Activated CD4-positive, CD25-positive, alpha-beta regulatory T cell (primary cell): ENCODE measurements around the gene FRMD4A.
"Not testable (repeated sequence)": the region's sequence is repeated elsewhere in the genome, so short reads cannot be mapped to it uniquely, and the experiment has no call there.

Experiments used
- DNase-seq, 4 experiments: peaks; one replicate each; lab custom pipeline; 2025; lab: John Stamatoyannopoulos, UW

FRMD4A gene

DNA sequence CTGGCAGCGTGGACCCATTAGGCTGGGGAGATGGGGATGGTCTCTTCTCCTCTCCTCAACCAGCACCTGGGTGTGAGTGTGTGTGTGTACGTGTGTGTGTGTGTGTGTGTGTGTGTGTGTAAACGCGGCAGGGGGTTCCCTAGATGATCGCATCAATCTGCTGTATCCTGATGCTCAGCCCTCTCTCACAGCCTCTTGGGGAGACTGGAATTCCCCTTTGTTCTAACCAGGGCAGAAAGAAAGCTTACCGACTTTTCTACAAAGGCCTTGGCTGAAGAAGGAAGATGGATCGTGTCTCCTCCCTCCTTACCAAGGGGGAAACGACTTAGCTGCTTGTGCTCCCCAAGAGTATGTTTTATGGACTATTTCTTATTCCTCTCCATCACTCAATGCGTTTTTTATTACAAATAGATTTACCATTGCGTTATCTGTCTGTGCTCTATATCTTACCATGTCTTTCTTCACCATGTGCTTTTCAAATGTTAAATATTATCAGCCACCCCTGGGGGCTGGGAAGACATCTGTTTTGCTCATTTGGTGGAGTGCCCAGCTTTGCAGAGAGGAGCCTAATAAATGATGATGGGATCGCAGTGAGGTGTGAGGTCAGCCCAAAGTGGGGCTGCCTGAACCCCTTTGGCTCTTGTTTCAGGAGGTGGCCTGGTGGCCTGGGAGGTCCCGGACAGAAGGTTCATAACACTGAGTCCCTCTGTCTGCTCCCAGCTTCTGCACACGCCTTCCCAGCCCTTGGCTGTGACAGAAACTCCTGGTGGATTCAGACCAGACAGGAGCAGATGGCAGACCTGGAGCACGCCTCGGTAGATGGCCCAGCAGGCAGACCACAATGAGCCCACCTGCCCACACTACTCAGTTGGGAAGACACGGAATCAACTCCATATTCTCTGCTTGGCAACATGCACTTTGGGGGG, 481.9 kb downstream of the FRMD4A start:
- DNase-seq = no peak

DNA sequence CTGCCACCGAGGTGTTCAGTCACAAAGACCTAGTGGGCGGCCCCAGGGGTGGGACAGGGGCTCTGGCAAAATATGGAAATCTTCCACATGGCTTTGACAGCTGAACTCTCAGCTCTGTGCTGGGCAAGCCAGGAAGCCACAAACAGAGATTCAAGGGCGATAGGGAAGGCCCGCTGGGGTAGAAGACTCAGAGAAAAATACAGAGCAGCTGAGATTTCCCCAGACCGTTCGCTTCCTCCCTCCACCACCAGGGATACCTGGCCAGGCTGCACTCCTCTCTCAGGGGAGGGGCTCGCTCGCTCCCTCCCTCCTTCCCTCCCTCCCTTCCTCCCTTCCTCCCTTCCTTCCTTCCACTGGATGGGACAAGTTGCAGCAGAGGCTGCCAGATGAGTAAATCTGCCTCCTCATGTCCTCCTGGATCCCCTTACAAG, 483.5 kb downstream of the FRMD4A start:
- DNase-seq = no peak

DNA sequence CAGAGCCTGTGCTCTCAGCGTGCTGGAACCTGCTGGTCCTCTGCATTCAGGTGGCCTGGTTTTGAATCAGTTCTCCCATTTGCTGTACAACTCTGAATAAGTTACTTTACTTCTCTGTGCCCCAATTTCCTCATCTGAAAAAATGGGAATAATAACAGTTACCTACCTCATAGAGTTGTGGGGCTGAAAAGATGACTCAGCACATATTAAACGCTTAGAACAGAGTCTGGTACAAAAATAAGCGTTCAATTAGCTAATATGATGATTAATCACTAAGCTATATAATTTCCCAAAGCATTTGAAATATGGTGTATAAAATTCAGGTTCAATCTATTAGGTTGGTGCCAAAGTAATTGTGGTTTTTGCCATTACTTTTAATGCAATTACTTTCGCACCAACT, 484.8 kb downstream of the FRMD4A start:
- no peak for DNase-seq

DNA sequence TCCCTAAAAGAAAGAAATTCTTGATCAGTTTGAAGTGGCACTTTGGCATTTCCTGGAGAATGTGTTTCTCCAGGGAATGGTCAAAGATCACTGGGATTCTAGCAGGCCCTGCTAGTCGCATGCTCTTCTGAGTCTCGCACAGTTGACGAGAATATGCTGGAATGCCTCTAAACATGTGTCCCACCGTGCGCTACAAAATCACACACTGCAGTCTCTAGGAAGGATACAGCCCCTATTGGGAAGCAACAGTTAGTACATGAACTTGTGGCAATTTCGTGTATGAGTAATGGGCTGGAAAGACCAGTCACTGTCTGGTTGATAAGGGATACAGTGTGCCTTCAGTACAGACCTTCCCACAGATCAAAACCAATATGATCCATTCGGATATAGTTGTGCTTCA, 486.1 kb downstream of the FRMD4A start:
- no peak for DNase-seq

DNA sequence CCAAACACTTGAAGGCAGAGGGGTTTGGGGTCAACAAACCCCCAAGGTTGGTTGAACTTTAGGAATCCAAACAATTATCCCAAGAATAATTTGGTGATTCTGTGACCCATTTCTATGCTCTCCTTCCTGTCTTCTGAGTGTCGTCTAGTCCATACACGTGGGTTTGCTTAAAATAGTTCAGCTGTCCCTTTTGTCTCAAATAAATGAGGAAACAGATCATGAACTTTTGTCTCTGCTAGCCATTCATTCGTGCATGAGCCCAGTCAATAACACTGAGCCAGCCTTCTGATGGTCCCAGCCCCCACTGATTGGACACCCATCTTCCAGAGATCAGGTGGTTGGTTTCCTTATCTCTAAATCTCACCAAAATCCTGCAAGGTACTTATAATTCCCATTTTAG, 488.6 kb downstream of the FRMD4A start:
- no peak for DNase-seq

DNA sequence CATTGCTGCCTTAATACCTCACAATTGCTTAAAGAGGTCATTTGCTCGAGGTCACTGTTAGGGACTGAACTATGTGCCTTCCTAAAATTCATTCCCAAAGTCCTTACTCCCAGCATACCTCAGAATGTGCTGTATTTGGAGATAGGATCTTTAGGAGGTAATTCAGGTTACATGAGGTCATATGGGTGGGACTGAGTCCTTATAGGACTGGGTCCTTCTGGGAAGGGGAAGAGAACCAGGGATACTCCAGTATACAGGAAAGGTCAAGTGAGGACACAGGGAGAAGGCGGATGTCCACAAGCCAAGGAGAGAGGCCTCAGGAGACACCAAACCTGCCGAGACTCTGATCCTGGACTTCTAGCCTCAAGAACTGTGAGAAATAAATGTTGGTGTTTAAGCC, 490.7 kb downstream of the FRMD4A start:
- DNase-seq = no peak

DNA sequence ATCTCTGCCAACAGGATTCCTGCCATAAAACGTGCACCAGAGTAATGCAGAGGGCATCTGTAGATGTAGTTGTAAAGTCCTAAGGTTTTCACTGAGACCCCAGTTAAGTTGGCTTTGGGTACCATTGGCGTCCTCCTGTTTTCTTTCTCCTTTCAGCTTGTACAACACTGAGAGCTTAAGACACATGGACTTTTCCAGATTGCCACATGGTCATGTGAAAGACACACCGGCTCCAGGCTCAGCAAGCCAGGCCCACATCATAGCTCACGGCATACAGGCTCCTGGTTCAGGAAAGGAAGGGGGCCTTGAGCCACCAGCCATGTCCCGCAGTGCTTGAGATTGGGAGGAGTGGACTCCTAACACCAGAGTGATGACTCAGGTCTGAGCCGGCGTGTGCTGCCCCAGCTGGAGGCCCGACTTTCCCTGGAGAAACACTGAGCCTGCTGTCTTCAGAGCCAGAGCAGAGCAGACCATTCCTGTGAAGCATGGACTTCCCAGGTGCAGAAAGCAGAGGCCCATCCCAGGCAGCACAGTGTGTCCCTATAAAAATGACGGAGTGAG, 491.2 kb downstream of the FRMD4A start:
- no peak for DNase-seq

DNA sequence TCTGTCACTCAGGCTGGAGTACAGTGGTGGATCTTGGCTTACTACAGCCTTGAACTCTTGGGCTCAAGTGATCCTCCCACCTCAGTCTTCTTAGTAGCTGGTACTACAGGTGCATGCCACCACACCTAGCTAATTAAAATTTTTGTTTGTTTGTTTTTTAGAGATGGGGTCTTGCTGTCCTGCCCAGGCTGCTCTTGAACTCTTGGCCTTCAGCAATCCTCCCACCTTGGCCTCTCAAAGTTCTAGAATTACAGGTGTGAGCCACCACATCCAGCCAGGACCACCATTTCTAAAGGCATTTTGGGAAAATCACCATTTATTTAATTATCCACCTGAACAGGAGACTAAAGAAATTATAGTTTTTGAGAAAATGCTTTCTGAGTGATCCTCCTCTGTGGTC, 491.7 kb downstream of the FRMD4A start:
- no peak for DNase-seq

DNA sequence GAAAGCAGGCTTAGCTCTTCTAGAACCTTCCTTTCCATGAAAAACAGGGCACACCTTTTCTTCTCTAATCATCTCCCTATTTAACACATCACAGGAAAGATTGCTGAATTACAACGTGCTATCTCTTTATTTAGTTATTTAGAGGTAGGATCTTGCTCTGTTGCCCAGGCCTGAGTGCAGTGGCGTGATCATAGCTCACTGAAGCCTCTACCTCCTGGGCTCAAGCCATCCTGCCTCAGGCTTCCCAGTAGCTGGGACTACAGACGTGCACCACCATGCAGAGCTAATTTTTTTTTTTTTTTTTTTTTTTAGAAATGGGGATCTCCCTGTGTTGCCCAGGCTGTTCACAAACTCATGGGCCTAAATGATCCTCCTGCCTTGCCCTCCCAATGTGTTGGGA, 492.8 kb downstream of the FRMD4A start:
- no peak for DNase-seq

DNA sequence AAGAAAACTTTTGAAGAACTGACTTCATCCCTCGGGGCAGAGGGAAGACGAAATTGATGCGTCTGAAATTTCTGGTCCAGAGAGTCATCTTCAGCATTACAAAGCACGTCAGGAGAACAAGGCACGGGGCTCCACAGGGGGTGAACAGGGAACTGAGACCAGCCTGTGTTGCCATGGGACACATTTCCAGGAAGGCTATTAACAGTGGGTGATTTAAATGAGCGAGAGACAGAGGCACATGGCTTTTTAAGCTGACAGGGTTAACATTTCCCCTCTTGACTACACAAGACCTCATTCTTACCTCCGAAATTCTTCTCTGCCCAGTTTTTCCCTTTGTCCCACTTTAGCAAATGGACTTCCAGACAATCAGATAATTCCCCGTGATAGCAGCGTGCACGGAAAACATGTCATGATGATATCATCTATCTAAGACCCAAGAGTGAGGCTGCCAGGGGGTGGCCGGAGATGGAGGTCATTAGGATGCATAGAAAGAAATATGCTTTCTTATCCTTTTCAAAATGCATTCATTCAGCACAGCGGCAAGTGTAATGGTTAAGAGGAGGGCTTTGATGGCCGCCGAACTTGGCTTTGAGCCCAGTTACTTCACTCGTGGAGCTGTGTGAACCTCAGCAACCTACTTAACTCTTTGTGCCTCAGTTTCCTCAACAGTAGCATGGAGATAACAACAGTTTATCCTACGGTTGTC, 496.0 kb downstream of the FRMD4A start:
- no peak for DNase-seq

DNA sequence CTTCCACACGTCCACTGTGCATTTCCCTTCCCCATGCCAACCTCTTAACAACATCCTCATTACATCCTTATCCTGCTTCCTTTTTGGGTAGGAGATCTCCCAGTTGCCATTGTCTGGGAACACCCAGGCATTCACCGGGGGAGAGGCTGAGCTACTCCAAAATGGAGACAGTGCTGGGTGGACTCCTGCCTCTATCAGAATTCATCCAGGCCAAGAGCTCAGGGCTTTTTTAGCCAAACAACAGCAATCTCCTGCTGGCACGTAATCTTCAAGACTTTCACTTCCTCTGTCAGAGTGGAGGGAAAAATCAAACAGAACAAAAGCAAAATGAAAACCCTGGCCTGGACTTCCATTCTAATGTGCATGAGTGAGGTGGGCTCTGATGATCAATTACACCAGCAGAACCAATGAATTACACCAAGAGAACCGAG, 499.0 kb downstream of the FRMD4A start:
- DNase-seq = no peak

DNA sequence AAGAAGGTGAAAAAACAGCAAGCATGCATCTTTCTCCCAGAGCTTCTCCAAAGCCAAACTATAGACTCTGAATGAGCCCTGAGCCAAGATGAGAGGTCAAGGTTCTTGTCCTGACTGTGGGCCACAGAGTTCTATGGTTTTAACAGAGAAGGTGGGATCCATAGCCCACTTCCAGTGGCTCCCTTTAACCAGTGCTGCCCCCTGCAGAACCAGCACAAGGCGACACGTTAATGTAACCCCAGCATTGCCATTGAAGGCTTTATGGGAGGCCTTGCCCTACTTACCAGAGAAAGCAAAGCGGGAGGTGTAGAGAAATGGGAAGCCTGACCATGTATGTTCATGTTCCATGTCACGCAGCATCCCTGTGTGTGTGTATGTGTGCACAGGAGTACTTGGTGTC, 500.3 kb downstream of the FRMD4A start:
- DNase-seq = no peak

DNA sequence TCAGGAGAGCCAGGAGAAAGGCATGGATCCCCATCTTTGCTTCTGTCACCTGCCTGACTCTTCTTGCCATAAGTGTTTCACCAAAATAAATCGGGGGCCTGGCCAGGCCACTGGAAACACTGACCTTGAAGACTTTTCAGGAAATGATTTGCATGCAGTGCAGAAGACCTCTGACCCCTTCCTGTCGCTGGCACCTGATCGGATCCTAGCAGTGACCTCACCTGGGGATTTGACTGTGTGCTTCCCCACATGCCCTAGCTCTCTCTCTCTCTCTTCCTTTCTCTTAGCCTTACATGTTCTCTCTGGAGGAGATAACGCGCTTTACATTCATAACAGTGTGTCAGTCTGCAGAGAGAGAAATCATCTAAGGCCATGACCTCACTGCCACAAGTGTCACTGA, 500.9 kb downstream of the FRMD4A start:
- DNase-seq = no peak

DNA sequence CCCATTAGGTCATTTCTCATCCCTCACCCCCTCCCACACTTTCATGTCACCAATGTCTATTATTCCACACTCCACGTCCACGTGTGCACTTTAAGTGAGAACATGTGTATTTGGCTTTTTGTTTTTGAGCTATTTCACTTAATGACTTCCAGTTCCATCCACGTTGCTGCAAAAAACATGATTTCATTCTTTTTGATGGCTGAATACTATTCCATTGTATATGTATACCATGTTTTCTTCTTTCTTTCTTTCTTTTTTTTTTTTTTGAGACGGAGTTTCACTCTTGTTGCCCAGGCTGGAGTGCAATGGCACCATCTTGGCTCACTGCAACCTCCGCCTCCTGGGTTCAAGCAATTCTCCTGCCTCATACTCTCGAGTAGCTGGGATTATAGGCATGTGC, 502.4 kb downstream of the FRMD4A start:
- not testable (repeated sequence) for DNase-seq

DNA sequence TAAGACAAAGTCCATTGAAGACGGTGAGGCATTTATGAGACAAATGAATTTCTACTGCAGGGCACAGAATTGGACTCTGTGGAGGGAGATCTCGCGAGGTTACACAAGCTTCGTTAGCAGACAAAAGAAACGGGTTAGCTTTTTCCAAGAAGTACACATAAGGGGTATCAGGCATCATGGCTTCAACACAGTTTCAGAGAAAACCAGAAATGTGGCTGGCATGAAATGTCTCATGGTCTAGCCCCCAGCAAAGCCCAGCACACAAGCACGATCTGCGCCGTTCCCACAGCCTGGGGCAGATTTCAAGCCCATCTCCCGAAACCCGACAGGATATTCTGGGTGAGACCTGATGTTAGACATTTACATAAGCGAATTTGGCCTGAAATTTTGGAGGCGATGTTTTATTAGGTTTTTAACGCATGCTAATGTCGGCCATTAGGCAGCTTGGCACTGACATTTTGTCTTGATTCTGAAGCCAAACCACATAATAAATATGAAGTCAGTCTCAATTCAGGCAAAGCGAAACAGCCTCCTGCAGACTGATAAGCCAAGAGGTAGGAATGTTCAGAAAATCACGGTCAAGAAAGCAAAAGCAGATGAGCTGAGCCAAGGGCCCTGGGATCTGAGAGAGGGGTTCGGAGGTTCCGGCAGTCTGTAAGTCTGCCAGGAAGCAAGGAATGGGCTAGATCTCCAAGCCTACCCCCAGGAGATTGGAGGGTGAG, 503.5 kb downstream of the FRMD4A start:
- no peak for DNase-seq

DNA sequence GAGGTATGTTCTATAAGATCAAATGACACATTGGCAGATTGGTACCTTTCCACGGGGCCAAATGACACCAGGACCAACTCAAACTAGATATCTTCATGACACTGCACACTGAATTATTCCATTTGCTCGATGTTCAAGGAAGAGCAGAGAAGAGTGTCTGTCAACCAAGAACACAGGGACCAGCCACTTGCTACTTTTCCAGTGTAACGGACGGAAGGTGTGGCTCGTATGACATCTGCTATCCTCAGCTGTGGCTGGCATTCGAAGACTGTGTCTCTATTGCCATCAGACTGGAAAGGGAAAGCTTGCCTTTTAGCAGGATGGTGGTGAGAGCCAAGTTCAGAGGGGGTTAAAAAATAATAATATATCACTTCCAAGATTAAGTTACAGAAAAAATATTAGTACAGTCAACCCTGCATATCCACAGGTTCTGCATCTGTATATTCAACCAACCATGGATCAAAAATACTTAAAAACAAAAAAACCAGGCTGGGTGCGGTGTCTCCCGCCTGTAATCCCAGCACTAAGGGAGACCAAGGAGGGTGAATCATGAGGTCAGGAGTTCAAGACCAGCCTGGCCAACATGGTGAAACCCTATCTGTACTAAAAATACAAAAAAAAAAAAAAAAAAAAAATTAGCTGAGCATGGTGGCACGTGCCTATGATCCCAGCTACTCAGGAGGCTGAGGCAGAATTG, 506.9 kb downstream of the FRMD4A start:
- DNase-seq = no peak

DNA sequence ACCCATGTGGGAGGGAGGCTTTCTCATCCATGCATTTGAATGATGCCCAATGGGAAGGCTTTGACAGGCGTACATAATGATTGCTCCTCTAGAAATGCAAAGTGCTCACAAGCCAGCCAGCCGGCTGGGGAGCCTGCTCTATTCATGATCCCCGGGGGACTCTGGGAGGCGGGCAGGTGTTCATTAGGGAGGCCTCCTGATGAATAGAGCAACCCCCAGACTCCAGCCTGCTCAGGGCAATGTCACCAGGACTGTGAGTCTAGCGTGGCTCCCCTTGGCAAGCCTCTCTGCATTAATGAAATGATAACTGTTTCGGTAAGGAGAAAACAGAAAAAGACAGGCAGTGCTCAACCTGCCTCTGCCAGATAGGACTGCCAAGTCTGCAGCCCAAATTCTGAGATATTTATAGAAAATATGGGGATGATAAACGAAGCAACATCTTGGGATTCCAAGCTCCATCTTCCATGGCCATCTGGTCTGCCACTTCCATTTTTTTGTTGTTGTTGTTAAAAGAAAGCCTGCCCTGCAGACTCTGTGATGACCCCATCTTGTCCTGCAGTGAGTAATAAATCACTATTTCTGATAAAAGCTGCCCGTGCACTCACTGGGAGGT, 507.5 kb downstream of the FRMD4A start:
- no peak for DNase-seq

DNA sequence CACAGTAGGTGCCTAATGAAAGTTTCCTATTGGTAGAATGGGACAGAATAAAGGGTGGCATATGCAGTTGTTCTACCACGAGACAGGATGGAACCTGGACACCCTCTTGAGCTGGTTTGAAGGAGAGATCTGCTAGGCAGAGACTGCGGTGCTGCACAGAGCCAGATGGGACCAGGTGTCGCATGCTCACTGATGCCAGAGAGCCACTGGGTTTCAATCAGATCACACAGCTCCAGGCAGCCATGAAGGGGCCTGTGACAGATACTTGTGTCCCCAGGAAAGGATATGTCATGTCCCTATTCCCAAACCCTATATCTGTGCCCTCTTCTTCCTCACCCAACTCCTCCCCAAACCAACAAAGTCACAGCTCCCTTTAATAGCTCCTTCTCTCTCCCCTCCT, 508.2 kb downstream of the FRMD4A start:
- no peak for DNase-seq

DNA sequence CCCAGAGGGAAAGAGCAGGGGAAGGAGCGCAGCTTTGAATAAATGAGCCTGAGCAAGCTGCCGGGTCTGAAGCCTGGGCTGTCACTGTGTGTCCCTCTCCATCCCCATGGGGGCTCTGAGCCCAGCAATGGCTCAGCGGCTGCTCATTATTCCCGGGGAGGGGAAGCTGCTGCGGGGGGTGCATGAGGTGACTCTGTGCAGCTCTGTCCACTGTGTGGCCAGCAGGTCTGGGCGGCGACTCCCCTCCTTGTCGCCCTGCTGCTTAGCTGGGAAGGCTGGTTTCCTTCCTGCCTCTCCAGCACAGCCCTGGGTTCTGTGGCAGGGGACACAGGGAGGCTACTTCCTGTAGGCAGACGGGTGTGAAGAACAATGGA, 509.8 kb downstream of the FRMD4A start:
- no peak for DNase-seq

DNA sequence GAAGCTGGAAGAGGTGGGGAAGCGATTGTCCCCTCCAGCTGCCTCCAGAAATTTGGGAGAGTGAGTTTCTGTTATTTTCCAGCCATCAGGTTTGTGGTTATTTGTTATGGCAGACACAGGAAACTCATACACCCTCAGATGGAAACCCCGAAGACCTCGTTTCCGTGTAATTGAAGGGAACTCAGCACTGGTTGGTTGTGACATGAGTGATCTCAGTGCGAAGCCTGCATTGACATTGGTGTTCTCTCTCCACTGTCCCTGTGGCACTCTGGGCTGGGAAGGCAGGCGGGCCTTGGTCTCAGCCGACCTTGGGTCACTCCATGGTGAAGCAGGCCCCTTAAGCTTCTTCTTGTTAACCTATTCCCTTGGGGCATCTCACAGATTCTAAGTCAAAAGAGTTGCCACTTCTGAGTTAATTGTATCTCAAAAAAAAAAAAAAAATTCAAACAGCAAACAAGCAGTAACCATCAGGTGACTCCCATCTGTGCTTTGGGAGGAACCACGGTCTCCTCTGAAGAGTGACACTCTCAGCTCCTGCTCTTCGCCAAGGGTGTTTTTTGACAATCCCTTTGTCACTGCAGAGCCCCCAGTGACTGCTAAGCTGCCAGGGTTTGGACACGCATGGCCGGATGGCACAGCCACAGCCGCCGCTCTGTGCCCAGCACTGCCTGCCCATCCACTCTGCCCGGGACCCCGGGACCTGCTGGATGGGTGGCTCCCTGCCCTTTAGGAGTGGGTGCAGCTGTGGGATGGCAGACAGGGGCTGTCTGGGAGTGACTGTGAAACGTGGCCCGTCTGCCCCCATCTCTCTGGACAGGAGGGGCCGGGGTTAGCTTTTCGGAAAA, 510.4 kb downstream of the FRMD4A start:
- DNase-seq = no peak
